Omental fat pad (tissue), 4 donors: ENCODE results near the gene GPATCH8. TPM values are rescaled to one million over a fixed set of nuclear protein-coding genes. Genes with fewer than 3 reads are reported as not detected.

ENCODE experiments used
- ATAC-seq: fragments of 150-250 bp; one replicate; pipeline ENCODE4 v1.9.1; 2016; ENCODE audit warnings: mild to moderate bottlenecking, moderate library complexity; ENCODE audit not compliant: low FRiP score
- DNase-seq: peaks from one replicate; pipeline ENCODE4 v3.0.0-alpha.2; 2019; ENCODE audit warnings: low spot score
- CTCF ChIP-seq, 3 donors: fragments of 450-650 bp; IDR thresholded peaks; one replicate each; pipeline ENCODE4 v1.5.1; 2016 to 2017; ENCODE audit warnings: antibody characterized with exemption in 3 of 3, mild to moderate bottlenecking in 3 of 3, moderate library complexity in 2 of 3
- total RNA-seq, 4 donors: library from RNA; depleted of rRNA; stranded (reverse); fragments of >200 nt; gene quantifications; one replicate each; pipeline ENCODE4 v1.1.0, GENCODE V29; 2016

GPATCH8 gene
- total RNA-seq, 4 donors from 2014 or later, result 25.7 to 58.5 (median 34.6) TPM

- DNase-seq (no peak), ATAC-seq (no peak)
- TF ChIP-seq CTCF (IDR thresholded peaks at IDR 0.05), result no peak
These were observed 33.5 kb downstream of the GPATCH8 start for GRCh38 chr17:44469676-44470075.

- ATAC-seq (no peak), DNase-seq (no peak)
- TF ChIP-seq CTCF (IDR thresholded peaks at IDR 0.05), result no peak
These were observed 36.1 kb downstream of the GPATCH8 start for GRCh38 chr17:44467108-44467507.

- no peak for ATAC-seq
- TF ChIP-seq CTCF (IDR thresholded peaks at IDR 0.05), result no peak
- DNase-seq, result no peak
These were observed 36.9 kb downstream of the GPATCH8 start for GRCh38 chr17:44466339-44466738.

DNA sequence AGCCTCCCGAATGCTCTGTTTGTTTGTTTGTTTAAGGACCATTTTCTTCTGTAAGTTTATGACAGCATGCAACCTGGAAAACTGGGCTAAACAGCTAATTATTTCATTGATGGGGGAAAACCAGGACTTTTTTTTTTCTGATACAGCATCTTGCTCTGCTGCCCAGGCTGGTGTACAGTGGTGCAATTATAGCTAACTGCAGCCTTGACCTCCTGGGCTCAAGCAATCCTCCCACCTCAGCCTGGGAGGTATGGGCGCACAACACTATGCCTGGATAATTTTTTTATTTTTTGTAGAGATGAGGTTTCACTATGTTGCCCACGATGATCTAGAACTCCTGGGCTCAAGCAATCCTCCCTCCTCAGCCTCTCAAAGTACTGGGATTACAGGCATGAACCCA is 37.3 kb downstream of the GPATCH8 start:
- TF ChIP-seq CTCF (IDR thresholded peaks at IDR 0.05), result no peak
- no peak for DNase-seq
- ATAC-seq, result no peak

GRCh38 chr17:44465276-44465675 is 37.9 kb downstream of the GPATCH8 start:
- TF ChIP-seq CTCF (IDR thresholded peaks at IDR 0.05), result no peak
- DNase-seq (no peak), ATAC-seq (no peak)

- no peak for ATAC-seq
- no peak for TF ChIP-seq CTCF (IDR thresholded peaks at IDR 0.05)
- no peak for DNase-seq
These were observed 39.2 kb downstream of the GPATCH8 start for GRCh38 chr17:44464037-44464436.

- no peak for TF ChIP-seq CTCF (IDR thresholded peaks at IDR 0.05)
- DNase-seq, result no peak
- ATAC-seq, result no peak
These were observed 51.4 kb downstream of the GPATCH8 start for GRCh38 chr17:44451832-44452231.
